ENCODE measurements around the gene GNAQ. TPM values are rescaled to one million over a fixed set of nuclear protein-coding genes. Genes with fewer than 3 reads are reported as not detected.

Gene GNAQ
- total RNA-seq, 1 experiment from 2014 or later, result 48.6 TPM

DNA sequence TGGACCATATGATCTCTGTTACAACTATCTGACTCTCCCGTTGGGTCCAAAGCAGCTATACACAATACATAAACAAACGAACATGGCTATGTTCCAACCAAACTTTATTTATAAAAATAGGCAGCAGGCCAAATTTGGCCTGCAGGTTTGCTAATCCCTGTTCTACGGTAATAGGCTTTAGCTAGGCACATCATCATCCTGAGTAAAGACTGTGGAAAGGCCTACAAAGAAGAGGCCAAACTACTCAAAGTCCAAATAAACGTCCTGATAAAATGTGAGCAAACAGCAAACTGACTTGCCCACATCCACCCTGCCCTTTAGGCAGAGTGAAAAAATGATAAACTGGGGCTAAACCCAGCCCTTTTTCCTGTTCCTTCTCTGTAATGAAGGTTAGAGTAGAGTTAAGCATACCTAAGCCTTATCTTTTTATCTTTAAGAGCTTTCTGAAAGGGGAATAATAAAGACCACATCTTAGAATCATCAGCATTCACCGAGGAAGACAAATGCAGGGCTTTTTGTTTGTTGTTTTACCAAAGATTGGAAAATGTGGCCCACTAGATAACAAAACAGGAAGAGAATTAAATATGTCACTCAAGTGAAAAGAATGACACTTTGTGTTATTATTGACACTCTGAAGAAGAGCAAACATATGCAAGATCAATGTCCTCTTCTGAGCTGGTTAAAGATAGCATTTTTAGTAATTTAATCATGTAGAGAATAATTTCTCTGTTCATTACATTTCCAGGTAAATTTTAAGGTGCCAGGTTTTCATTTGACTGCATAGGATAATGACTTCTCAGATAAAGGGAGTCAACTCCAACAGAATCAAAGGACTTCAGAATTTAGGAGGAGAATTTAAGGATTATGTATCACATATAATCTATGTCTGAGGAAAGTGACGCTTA lies 223.5 kb downstream of the GNAQ start:
- H3K18ac ChIP-seq (ENCODE audit: insufficient read length, low read depth, low read length), result no peak overlapping the region
- no peak overlapping the region for H2BK120ac ChIP-seq (ENCODE audit: low read depth, low read length, poor library complexity, severe bottlenecking)
- no peak overlapping the region for H2AFZ ChIP-seq (ENCODE audit: low read length)
- H3K27ac Mint-ChIP-seq, result no peak overlapping the region; a peak in 1 of 7 replicates
- no peak overlapping the region for H3K4me3 Mint-ChIP-seq
- H2BK20ac ChIP-seq (ENCODE audit: low read depth, low read length, poor library complexity, severe bottlenecking), result no peak overlapping the region
- no peaks in the 10 kb centered on the region for H3K4me1 ChIP-seq (ENCODE audit: insufficient read depth, low read length)
- H3K9me3 ChIP-seq (ENCODE audit: control insufficient read depth, low read depth, low read length), result no peaks in the 10 kb centered on the region
- no peaks in the 10 kb centered on the region for H4K20me1 ChIP-seq (ENCODE audit: control insufficient read depth, insufficient read depth, insufficient read length)
- no peaks in the 10 kb centered on the region for H3K9me3 Mint-ChIP-seq
- H2BK15ac ChIP-seq (ENCODE audit: low read depth, low read length), result no peak overlapping the region
- no peak overlapping the region for H3K4me2 ChIP-seq (ENCODE audit: insufficient read depth, insufficient read length, low read length)
- no peak overlapping the region for H4K91ac ChIP-seq (ENCODE audit: insufficient read length, low read depth, low read length)
- peaks cover 3 to 4% of the 10 kb centered on the region in 2 experiments; a peak in 3 of 4 replicates for H3K4me1 Mint-ChIP-seq
- H4K8ac ChIP-seq (replicated peaks; ENCODE audit: insufficient read length, low read depth, low read length), result no peak overlapping the region
- no peak overlapping the region for H2AK5ac ChIP-seq (ENCODE audit: insufficient read length, low read length)
- H3K79me1 ChIP-seq (ENCODE audit: insufficient read depth, low read depth, low read length, poor library complexity, severe bottlenecking), result peaks cover 2% of the 10 kb centered on the region
- H4K5ac ChIP-seq (ENCODE audit: insufficient read length, low read depth, low read length), result no peak overlapping the region
- no peaks in the 10 kb centered on the region for H3K79me2 ChIP-seq (ENCODE audit: insufficient read depth, low read length)
- no peak overlapping the region for H3K23ac ChIP-seq (ENCODE audit: insufficient read length, low read depth, low read length)
- no peaks in the 10 kb centered on the region; a peak in 2 of 7 replicates for H3K36me3 Mint-ChIP-seq (ENCODE audit: insufficient read depth in 1 of 3, low read depth in 3 of 3)
- H3K27me3 ChIP-seq (ENCODE audit: insufficient read depth, low read length), result no peaks in the 10 kb centered on the region
- H3K14ac ChIP-seq (ENCODE audit: insufficient read depth, low read length), result no peak overlapping the region
- WGBS (ENCODE audit: extremely low coverage, insufficient read length, low lambda C conversion rate), result no CpG with 5 or more reads among the region's 6 CpGs
- no peak overlapping the region for H2BK5ac ChIP-seq (ENCODE audit: insufficient read length, low read length)
- H3K9ac ChIP-seq (ENCODE audit: extremely low read depth, insufficient read length, low read length), result no peak overlapping the region
- H3K27me3 Mint-ChIP-seq (ENCODE audit: low read depth), result no peaks in the 10 kb centered on the region
- no peak overlapping the region for H3T11ph ChIP-seq (ENCODE audit: low read length)
- H3K23me2 ChIP-seq (ENCODE audit: insufficient read length, low read depth, low read length, poor library complexity, severe bottlenecking), result no peaks in the 10 kb centered on the region
- TF ChIP-seq, protein P1, sequence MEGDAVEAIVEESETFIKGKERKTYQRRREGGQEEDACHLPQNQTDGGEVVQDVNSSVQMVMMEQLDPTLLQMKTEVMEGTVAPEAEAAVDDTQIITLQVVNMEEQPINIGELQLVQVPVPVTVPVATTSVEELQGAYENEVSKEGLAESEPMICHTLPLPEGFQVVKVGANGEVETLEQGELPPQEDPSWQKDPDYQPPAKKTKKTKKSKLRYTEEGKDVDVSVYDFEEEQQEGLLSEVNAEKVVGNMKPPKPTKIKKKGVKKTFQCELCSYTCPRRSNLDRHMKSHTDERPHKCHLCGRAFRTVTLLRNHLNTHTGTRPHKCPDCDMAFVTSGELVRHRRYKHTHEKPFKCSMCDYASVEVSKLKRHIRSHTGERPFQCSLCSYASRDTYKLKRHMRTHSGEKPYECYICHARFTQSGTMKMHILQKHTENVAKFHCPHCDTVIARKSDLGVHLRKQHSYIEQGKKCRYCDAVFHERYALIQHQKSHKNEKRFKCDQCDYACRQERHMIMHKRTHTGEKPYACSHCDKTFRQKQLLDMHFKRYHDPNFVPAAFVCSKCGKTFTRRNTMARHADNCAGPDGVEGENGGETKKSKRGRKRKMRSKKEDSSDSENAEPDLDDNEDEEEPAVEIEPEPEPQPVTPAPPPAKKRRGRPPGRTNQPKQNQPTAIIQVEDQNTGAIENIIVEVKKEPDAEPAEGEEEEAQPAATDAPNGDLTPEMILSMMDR (conservative IDR thresholded peaks at IDR 0.05), result no peak
- DNase-seq, result no peak
- no peak overlapping the region for H3K56ac ChIP-seq (ENCODE audit: insufficient read length, low read depth, low read length)
- no peak overlapping the region for H2BK12ac ChIP-seq (ENCODE audit: insufficient read length, low read depth, low read length)
- no peak overlapping the region for H3K4ac ChIP-seq (ENCODE audit: low read depth, low read length)
- H3K27ac ChIP-seq (ENCODE audit: insufficient read length, low read depth, low read length), result no peak overlapping the region
